Panc1 (cell line): ENCODE measurements around the gene ALKAL2. TPM values are rescaled to one million over a fixed set of nuclear protein-coding genes. Genes with fewer than 3 reads are reported as not detected.

Experiments used
- ATAC-seq: fragments of 200-7000 bp; cut with Tn5 transposase; 2 replicates; pipeline ENCODE4 v1.9.1; 2020; ENCODE audit warnings: mild to moderate bottlenecking, moderate library complexity
- BruUV-seq: library from RNA; stranded (reverse); fragments of 400-500 nt; replicated peaks from 2 replicates; lab custom pipeline; 2021; lab: Mats Ljungman, UMichigan
- CTCF ChIA-PET: fragments of 300-600 bp; sonication (Branson Sonifier 250); formaldehyde crosslinking; loops from one replicate; lab custom pipeline; 2022; ENCODE audit warnings: antibody characterized with exemption; lab: Charles Lee
- POLR2A ChIA-PET: fragments of 300-600 bp; sonication (Branson Sonifier 250); formaldehyde crosslinking; loops from one replicate; lab custom pipeline; 2022; ENCODE audit warnings: antibody characterized with exemption; lab: Charles Lee
- DNase-seq: peaks from one replicate; pipeline ENCODE4 v3.0.0-alpha.2; 2010; ENCODE audit warnings: low read depth, low spot score
- H3K27ac ChIP-seq: 2 replicates; pipeline ENCODE4 v1.5.1; 2011; ENCODE audit warnings: mild to moderate bottlenecking, low read length, inconsistent platforms
- H3K27me3 ChIP-seq: fragments of 200-500 bp; sonication (Bioruptor generic); 2 replicates; pipeline ENCODE4 v1.6.0; 2014; ENCODE audit warnings: low read length, inconsistent platforms; ENCODE audit not compliant: control insufficient read depth, insufficient read depth
- H3K36me3 ChIP-seq: fragments of 200-500 bp; sonication (Bioruptor generic); 2 replicates; pipeline ENCODE4 v1.5.1; 2014; ENCODE audit warnings: inconsistent platforms, mild to moderate bottlenecking, low read length, moderate library complexity; ENCODE audit not compliant: control insufficient read depth, insufficient read depth
- H3K4me1 ChIP-seq: 2 replicates; pipeline ENCODE4 v1.5.1; 2011; ENCODE audit warnings: inconsistent platforms, mild to moderate bottlenecking, low read length, moderate library complexity; ENCODE audit not compliant: control insufficient read depth, insufficient read depth
- H3K4me3 ChIP-seq, 2 experiments: 2 replicates each; pipeline ENCODE4 v1.5.1; 2011 to 2012; ENCODE audit warnings: low read depth in 2 of 2, low read length in 2 of 2, mild to moderate bottlenecking in 2 of 2, inconsistent platforms in 1 of 2, moderate library complexity in 1 of 2
- H3K9me3 ChIP-seq: fragments of 200-500 bp; sonication (Bioruptor generic); 2 replicates; pipeline ENCODE4 v1.5.1; 2014; ENCODE audit warnings: low read depth, mild to moderate bottlenecking, inconsistent platforms, low read length, moderate library complexity; ENCODE audit not compliant: control insufficient read depth, insufficient read depth
- POLR2AphosphoS5 ChIP-seq: IDR thresholded peaks from 2 replicates; pipeline ENCODE4 v1.6.1; 2012; ENCODE audit warnings: mild to moderate bottlenecking, low read depth, low read length, moderate library complexity
- REST ChIP-seq, 2 experiments: IDR thresholded peaks; 2 replicates each; pipeline ENCODE4 v1.6.1; 2011 to 2012; ENCODE audit warnings: low read depth in 2 of 2, control low read depth in 1 of 2, low read length in 1 of 2, mild to moderate bottlenecking in 1 of 2, moderate library complexity in 1 of 2; ENCODE audit not compliant: insufficient read depth in 1 of 2
- SIN3A ChIP-seq: IDR thresholded peaks from 2 replicates; pipeline ENCODE4 v1.6.1; 2012; ENCODE audit warnings: low read depth, mild to moderate bottlenecking, low read length, moderate library complexity, borderline replicate concordance; ENCODE audit not compliant: insufficient read depth
- TCF7L2 ChIP-seq: IDR thresholded peaks from 2 replicates; pipeline ENCODE4 v1.6.1; 2011; ENCODE audit warnings: mild to moderate bottlenecking, low read depth, low read length, inconsistent platforms
- in situ Hi-C: cut with HindIII; loops from 2 replicates; pipeline ENCODE4 v1.10.0; 2016; ENCODE audit warnings: low sequenced_read_pairs, low pct_unique_long_range_greater_than_20kb
- intact Hi-C: fragments of 100-400 bp; cut with micrococcal nuclease; formaldehyde crosslinking; loops from one replicate; pipeline ENCODE4 v1.10.0; 2022; ENCODE audit not compliant: unreplicated experiment
- total RNA-seq: library from RNA; stranded (reverse); gene quantifications from one replicate; pipeline ENCODE4 v1.2.1, GENCODE V29; 2021; ENCODE audit not compliant: unreplicated experiment
- TF ChIP-seq, protein P1 (sequence below): fragments of 450-650 bp; IDR thresholded peaks from 2 replicates; pipeline ENCODE4 v1.5.1; 2017; ENCODE audit warnings: mild to moderate bottlenecking

The ALKAL2 gene
- total RNA-seq, 1 experiment from 2014 or later, result not detected

DNA sequence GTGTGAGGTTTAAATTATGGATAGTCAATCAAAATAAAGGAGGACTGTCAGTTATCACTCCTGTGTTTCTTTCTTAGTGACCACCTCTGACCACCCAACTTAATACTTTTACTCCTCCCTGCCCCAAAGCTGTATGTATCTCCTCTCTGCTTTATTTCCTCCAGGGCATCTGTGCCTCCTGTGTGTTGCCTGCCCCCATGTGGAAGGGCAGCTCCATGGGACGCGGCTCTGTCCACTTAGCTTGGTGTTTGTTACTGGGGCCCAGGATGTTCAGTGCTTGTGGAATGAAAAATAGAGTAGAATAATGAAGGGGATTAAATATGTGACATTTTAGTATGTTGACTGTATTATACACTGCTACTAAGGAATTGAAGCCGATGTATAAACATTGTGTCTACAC is 13.4 kb downstream of the ALKAL2 start:
- peaks cover 16% of the 10 kb centered on the region for H3K36me3 ChIP-seq
- no peaks in the 10 kb centered on the region for H3K9me3 ChIP-seq
- TF ChIP-seq TCF7L2, result no peak
- TF ChIP-seq, protein P1, sequence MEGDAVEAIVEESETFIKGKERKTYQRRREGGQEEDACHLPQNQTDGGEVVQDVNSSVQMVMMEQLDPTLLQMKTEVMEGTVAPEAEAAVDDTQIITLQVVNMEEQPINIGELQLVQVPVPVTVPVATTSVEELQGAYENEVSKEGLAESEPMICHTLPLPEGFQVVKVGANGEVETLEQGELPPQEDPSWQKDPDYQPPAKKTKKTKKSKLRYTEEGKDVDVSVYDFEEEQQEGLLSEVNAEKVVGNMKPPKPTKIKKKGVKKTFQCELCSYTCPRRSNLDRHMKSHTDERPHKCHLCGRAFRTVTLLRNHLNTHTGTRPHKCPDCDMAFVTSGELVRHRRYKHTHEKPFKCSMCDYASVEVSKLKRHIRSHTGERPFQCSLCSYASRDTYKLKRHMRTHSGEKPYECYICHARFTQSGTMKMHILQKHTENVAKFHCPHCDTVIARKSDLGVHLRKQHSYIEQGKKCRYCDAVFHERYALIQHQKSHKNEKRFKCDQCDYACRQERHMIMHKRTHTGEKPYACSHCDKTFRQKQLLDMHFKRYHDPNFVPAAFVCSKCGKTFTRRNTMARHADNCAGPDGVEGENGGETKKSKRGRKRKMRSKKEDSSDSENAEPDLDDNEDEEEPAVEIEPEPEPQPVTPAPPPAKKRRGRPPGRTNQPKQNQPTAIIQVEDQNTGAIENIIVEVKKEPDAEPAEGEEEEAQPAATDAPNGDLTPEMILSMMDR, result peak; percentile 31; the same call in 1 of the 2 replicates
- TF ChIP-seq REST (IDR thresholded peaks at IDR 0.05; ENCODE audit: insufficient read depth in 1 of 2, low read depth in 2 of 2, low read length in 1 of 2), result no peak
- no peak for TF ChIP-seq POLR2AphosphoS5
- no peak overlapping the region for H3K4me3 ChIP-seq
- POLR2A ChIA-PET, result interaction anchor here (0.7 kb wide), 1 partner anchor 55 kb away, joined by 3 read pairs; no protein-coding TSS in a partner anchor
- H3K27me3 ChIP-seq, result no peaks in the 10 kb centered on the region
- intact Hi-C loops, result no loop called here
- DNase-seq (no peak), ATAC-seq (no peak)
- no TSS peak for BruUV-seq
- no peak overlapping the region for H3K27ac ChIP-seq
- H3K4me1 ChIP-seq, result 0 out of 2 replicates have a peak, but pooled peaks cover 3% of the 10 kb centered on the region
- CTCF ChIA-PET, result no interaction called here
- in situ Hi-C loops, result no loop called here

- H3K36me3 ChIP-seq, result peaks cover 6% of the 10 kb centered on the region
- POLR2A ChIA-PET, result no interaction called here
- intact Hi-C loops (no loop called here), in situ Hi-C loops (no loop called here)
- DNase-seq (no peak), ATAC-seq (no peak)
- no peak overlapping the region for H3K27ac ChIP-seq
- TF ChIP-seq, protein P1, result no peak
- TF ChIP-seq REST (IDR thresholded peaks at IDR 0.05; ENCODE audit: insufficient read depth in 1 of 2, low read depth in 2 of 2, low read length in 1 of 2) (no peak), POLR2AphosphoS5 (no peak), SIN3A (no peak)
- H3K4me3 ChIP-seq, result no peak overlapping the region
- H3K9me3 ChIP-seq, result no peaks in the 10 kb centered on the region
- no TSS peak for BruUV-seq
- 0 out of 2 replicates have a peak, but pooled peaks cover 3% of the 10 kb centered on the region for H3K4me1 ChIP-seq
- H3K27me3 ChIP-seq, result no peaks in the 10 kb centered on the region
- CTCF ChIA-PET, result no interaction called here
Measured at GRCh38 chr2:273333-273732, 14.6 kb downstream of the ALKAL2 start.
